IMR-90 (cell line): ENCODE results near the gene RGL4.

Experiments used
- FOS ChIP-seq: fragments of 150-350 bp; IDR thresholded peaks from 2 replicates; pipeline ENCODE4 v1.6.1; 2016; ENCODE audit warnings: low read depth, low read length
- MXI1 ChIP-seq: IDR thresholded peaks from 2 replicates; pipeline ENCODE4 v1.6.1; 2012; ENCODE audit warnings: low read depth, mild to moderate bottlenecking, low read length, moderate library complexity, borderline replicate concordance
- RFX5 ChIP-seq: IDR thresholded peaks from 2 replicates; pipeline ENCODE4 v1.8.0; 2012; ENCODE audit warnings: low read depth, mild to moderate bottlenecking, low read length, moderate library complexity
- TF ChIP-seq, protein P1 (sequence below): conservative IDR thresholded peaks from 2 replicates; pipeline ENCODE4 v1.5.1; 2012; ENCODE audit warnings: mild to moderate bottlenecking, low read depth, low read length, improper control_type of control experiment

DNA sequence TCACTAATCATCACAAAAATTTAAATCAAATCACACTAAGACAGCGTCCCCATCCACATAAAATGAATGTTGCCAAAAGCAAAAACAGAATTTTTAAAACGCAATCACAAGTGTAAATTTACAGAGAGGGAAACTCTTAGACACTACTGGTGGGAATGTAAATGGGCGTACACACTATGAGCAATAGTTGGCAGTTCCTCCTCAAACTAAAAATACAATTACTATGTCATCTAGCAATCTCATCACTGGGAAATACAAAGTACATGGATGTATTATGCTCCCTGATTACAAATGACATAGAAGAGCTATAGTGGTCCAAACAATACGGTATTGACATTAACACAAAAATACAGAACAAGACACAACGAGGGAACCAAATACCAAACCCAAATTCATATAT lies 8.7 kb upstream of the RGL4 start:
- no peak for TF ChIP-seq MXI1
- TF ChIP-seq, protein P1, sequence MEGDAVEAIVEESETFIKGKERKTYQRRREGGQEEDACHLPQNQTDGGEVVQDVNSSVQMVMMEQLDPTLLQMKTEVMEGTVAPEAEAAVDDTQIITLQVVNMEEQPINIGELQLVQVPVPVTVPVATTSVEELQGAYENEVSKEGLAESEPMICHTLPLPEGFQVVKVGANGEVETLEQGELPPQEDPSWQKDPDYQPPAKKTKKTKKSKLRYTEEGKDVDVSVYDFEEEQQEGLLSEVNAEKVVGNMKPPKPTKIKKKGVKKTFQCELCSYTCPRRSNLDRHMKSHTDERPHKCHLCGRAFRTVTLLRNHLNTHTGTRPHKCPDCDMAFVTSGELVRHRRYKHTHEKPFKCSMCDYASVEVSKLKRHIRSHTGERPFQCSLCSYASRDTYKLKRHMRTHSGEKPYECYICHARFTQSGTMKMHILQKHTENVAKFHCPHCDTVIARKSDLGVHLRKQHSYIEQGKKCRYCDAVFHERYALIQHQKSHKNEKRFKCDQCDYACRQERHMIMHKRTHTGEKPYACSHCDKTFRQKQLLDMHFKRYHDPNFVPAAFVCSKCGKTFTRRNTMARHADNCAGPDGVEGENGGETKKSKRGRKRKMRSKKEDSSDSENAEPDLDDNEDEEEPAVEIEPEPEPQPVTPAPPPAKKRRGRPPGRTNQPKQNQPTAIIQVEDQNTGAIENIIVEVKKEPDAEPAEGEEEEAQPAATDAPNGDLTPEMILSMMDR: no peak
- no peak for TF ChIP-seq FOS
- no peak for TF ChIP-seq RFX5
